D721Med (cell line): Measurements from ENCODE around the gene PTMS.

Experiments
- DNase-seq: peaks from one replicate; pipeline ENCODE4 v3.0.0; 2011; ENCODE audit warnings: low spot score; ENCODE audit not compliant: insufficient read length
- FAIRE-seq: peaks from 2 replicates; lab custom pipeline; 2011; peaks lifted over from hg19 to GRCh38; lab: Jason Lieb, UNC
- TF ChIP-seq, protein P1 (sequence below): IDR thresholded peaks from 2 replicates; pipeline ENCODE4 v1.5.1; 2012; ENCODE audit warnings: mild to moderate bottlenecking, control low read depth; ENCODE audit not compliant: insufficient read depth; ENCODE audit errors: missing control alignments

The PTMS gene

DNA sequence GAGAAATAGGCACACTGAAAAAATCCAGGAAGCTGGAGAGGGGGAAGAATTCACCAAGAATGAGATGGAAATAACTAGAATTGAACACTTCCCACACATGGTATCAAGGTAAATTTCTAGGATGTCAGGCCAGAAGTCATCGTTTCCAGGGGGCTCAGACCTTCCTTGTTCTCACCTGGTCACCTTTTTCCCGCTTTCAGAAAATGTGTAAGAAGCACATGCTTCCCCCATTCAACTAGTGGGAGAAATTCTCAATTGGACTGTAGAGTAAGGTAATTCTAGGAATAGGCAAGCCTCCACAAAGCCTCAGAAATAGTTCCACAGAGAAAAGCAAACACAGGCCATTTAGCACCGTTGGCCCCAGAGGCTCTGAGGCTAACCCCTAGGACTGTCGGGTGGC is 2.8 kb upstream of the PTMS start:
- DNase-seq (no peak), FAIRE-seq (no peak)
- TF ChIP-seq, protein P1, sequence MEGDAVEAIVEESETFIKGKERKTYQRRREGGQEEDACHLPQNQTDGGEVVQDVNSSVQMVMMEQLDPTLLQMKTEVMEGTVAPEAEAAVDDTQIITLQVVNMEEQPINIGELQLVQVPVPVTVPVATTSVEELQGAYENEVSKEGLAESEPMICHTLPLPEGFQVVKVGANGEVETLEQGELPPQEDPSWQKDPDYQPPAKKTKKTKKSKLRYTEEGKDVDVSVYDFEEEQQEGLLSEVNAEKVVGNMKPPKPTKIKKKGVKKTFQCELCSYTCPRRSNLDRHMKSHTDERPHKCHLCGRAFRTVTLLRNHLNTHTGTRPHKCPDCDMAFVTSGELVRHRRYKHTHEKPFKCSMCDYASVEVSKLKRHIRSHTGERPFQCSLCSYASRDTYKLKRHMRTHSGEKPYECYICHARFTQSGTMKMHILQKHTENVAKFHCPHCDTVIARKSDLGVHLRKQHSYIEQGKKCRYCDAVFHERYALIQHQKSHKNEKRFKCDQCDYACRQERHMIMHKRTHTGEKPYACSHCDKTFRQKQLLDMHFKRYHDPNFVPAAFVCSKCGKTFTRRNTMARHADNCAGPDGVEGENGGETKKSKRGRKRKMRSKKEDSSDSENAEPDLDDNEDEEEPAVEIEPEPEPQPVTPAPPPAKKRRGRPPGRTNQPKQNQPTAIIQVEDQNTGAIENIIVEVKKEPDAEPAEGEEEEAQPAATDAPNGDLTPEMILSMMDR, result no peak

DNA sequence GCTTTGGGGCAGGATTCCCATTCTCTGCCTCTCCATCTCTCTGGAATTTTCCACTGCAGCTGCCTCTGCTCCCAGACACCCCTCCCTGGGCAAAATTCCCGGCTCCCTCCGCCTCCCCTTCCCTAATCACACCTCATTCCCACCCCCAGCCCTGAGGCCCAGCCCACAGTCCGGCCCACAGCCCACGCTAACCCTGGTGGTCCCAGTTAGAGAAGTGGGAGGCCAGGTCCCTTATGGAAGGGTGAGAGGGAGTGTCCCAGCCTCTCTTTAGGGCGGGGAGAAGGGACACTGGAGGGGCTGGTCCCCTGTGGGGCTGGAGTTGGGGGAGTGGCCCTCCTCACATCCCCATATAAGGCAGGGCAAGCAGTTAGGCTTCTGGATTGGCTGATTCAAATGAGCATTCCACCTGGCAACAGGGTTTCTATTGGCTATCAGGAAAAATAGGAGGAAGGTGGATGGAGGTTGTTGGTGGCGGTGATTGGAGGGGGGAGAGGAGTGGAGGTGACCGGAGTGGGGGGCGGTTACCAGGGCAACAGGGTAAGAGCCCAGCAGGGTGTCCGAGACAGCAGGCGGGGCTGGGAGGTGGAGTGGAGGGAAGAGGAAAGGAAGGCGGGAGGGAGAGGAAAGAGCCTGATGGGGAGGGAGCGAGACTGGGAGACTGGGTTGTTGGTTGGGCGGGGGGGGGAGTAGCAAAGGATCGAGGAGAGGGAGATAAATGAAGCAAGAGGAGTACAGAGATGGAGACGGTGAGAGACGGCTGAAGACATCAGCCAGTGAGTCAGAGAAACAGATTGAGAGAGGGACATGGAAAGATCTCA is 1.9 kb upstream of the PTMS start:
- TF ChIP-seq, protein P1, result no peak
- DNase-seq, result peak; percentile 77
- peak; percentile 38 for FAIRE-seq

DNA sequence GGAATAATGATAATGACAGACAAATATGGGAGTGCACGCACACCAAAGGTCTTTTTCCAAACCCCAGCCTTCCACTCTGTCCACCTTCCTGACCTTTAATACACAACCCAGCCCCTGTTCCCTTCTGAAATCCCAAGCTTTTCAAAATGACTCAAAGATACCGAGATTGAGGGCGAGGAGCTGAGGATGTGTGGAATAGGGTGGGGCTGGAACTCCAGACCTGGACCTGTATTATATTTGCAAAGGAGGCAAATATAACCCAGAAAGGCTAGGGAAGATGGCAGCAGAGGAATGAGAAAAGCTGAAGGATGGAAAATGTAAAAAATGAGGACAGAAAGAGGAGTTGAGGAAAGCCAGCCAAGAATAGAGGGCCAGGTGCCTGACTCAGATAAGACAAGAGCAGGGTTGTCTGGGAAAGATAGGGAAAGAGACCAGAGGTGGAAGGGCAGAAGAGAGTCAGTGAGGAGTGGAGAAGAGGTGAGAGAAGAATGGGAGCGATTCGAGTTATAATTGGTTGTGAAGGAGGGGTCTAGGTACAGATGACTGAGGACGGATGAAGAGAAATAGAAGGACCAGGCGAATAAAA is 1.0 kb upstream of the PTMS start:
- FAIRE-seq, result no peak
- DNase-seq, result peak; percentile 1
- TF ChIP-seq, protein P1, result no peak

DNA sequence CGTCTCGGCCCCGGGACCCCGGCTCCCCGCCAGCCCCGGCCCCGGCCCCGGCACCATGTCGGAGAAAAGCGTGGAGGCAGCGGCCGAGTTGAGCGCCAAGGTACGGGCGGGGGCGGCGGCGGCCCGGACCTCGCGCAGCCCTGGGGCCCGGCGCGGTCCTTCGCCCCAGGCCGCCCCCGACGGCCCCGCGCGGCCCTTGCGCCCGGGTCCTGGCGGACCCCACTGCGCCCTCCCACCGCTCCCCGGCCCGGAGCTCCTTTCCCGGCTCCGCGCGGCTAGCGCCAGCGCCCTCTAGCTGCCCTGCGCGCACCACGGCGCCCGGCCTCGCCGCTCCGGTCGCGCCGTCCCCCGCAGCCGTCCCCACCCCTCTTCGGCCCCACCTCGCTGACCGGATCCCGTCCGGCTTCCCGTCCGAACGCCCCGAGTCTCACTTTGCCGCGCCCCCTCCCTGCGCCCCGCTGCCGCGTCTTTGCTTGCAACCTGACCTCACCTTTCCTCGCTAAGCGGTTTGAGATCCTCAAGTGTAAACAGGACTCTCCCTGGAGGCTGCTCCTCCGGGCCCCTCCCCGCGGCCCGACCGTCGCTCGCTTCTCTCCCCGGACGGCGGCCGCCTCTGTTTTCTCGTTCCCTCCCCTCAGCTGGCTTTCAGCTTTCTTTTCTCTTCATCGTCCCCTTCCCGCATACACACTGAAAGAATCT is 637 bp downstream of the PTMS start:
- FAIRE-seq (no peak), DNase-seq (peak; percentile 8)
- TF ChIP-seq, protein P1, result peak; percentile 25

DNA sequence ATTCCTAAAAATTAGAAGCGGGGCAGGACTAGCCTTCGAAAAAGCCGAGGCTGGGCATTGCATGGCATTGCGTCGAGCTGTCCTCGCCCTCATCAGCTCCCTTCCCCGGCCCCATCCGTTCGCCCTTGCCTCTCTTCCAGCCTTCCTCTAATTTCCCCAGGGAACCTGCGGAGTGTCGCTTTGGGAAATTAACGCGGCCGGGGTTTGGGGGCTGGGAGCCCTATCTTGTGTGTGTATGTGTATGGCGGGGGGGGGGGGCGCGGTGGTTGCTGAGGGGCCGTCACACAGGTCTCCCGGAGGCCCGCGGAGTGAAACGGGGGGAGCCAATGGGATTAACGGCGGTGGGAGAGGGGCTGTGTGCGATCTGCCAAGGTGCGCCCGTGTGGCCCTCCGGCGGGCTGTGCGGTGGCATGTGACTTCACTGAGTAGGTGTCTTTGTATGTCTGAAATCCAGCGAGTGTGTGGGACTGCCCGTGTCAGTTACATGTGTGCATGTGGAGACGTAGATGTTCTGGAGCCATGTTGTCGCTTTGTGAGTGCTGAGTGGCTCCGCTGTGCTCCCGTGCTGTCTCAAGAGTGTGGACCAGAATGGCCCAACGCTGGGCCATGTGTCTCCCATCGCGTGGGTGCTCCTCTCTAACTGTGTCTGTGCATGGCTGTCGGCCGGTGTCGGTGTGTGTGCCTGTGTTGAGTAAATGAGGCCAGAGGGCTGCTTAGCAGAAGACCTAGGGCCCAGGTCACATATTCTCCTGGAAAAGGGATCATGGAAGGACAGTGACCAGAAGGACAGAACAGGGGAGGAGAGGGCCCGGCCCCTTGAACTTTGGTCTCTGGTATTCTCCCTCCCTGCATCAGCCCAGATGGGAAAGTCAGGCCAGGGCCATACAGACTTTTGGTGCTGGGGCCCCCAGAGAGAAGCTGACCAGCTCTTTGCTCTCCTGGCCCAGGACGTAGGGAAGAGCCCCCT is 1.5 kb downstream of the PTMS start:
- no peak for FAIRE-seq
- DNase-seq, result peak; percentile 11
- TF ChIP-seq, protein P1, result no peak

DNA sequence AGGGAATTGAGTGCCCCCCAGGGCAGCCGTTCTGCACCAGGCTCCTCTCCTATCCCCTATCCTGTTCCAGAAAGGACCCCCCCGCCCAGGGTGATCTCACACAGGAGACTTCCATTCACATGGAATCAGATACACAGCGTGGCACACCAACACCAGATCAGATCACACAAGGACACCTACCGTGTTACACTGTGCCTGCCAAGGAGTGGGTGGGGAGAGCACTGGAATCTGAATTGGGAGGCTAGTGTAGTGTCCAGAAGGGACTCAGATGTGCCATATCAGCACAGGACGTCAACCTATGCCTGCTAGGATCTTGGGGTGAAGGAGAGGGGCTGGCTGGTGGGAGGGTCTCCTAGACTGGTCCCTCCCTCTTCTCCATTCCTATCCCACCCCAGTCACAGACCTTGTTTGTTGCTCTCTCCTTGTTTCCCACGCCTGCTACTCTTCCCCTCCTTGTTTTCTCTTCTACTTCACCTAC is 2.3 kb downstream of the PTMS start:
- TF ChIP-seq, protein P1, result no peak
- DNase-seq, result peak; percentile 30
- peak; percentile 44 for FAIRE-seq
